Esophagus (tissue), 2 donors: Measurements from ENCODE around the gene DCC. TPM values are rescaled to one million over a fixed set of nuclear protein-coding genes. Genes with fewer than 3 reads are reported as not detected.

Experiments
- H3K27ac ChIP-seq, 2 donors: one replicate each; pipeline ENCODE4 v1.5.1; 2013; ENCODE audit warnings: low read depth in 2 of 2, mild to moderate bottlenecking in 2 of 2, inconsistent platforms in 1 of 2, low read length in 1 of 2, moderate library complexity in 1 of 2
- H3K27me3 ChIP-seq, 2 donors: one replicate each; pipeline ENCODE4 v1.6.1; 2013; ENCODE audit warnings: low read length in 2 of 2, control low read depth in 1 of 2, mild to moderate bottlenecking in 1 of 2; ENCODE audit not compliant: insufficient read depth in 2 of 2, control insufficient read depth in 1 of 2
- H3K36me3 ChIP-seq, 2 donors: one replicate each; pipeline ENCODE4 v1.6.1; 2013; ENCODE audit warnings: low read length in 1 of 2; ENCODE audit not compliant: control insufficient read depth in 2 of 2, insufficient read depth in 2 of 2
- H3K4me1 ChIP-seq, 2 donors: one replicate each; pipeline ENCODE4 v1.6.1; 2013; ENCODE audit warnings: low read length in 1 of 2; ENCODE audit not compliant: control insufficient read depth in 2 of 2, insufficient read depth in 2 of 2
- H3K4me3 ChIP-seq, 2 donors: one replicate each; pipeline ENCODE4 v1.5.1; 2013; ENCODE audit warnings: low read length in 2 of 2, mild to moderate bottlenecking in 2 of 2, low read depth in 1 of 2, moderate library complexity in 1 of 2
- H3K9me3 ChIP-seq, 2 donors: one replicate each; pipeline ENCODE4 v1.6.1; 2013; ENCODE audit warnings: mild to moderate bottlenecking in 2 of 2, low read depth in 1 of 2, low read length in 1 of 2, moderate library complexity in 1 of 2; ENCODE audit not compliant: control insufficient read depth in 2 of 2, insufficient read depth in 1 of 2
- WGBS, 2 donors: extraction: QIAGEN DNeasy Blood & Tissue Kit; methylation state at CpG; one replicate each; pipeline ENCODE4 v1.1.7; 2013; 5-methylcytosine and 5-hydroxymethylcytosine counted together
- polyA plus RNA-seq, 2 donors: library from polyadenylated mRNA; stranded (reverse); fragments of 200-250 nt; gene quantifications; one replicate each; pipeline ENCODE4 v1.2.3, GENCODE V29; 2013
- donor health status: healthy with polysubstance abuse.
- donor health status: Bipolar disorder and iron deficiency.

The DCC gene
- polyA plus RNA-seq, 2 donors: not detected

- Histone ChIP-seq H3K27me3 (no peaks in the 10 kb centered on the region), H3K36me3 (no peaks in the 10 kb centered on the region), H3K9me3 (no peaks in the 10 kb centered on the region), H3K27ac (no peak overlapping the region), H3K4me1 (no peaks in the 10 kb centered on the region), H3K4me3 (no peak overlapping the region)
- WGBS, 2 donors: 33 to 34% methylated on average over 3 of the region's 3 CpGs
Observed at GRCh38 chr18:52499644-52500043, 159.6 kb downstream of the DCC start.

GRCh38 chr18:52504589-52504988 lies 164.6 kb downstream of the DCC start:
- H3K27ac ChIP-seq: no peak overlapping the region
- no peaks in the 10 kb centered on the region for H3K27me3 ChIP-seq
- H3K36me3 ChIP-seq: no peaks in the 10 kb centered on the region
- H3K4me3 ChIP-seq: no peak overlapping the region
- H3K4me1 ChIP-seq: no peaks in the 10 kb centered on the region
- WGBS, 2 donors: 71 to 78% methylated on average over 5 of the region's 5 CpGs
- peaks cover 0 to 2% of the 10 kb centered on the region in 2 donors for H3K9me3 ChIP-seq

GRCh38 chr18:52510139-52510538 lies 170.1 kb downstream of the DCC start:
- Histone ChIP-seq H3K27ac (no peak overlapping the region), H3K9me3 (peaks cover 0 to 3% of the 10 kb centered on the region in 2 donors), H3K36me3 (no peaks in the 10 kb centered on the region), H3K27me3 (no peaks in the 10 kb centered on the region), H3K4me1 (no peaks in the 10 kb centered on the region), H3K4me3 (no peak overlapping the region)
- 79 to 80% methylated on average over 3 of the region's 3 CpGs for WGBS, 2 donors

GRCh38 chr18:52518086-52518485 lies 178.1 kb downstream of the DCC start:
- WGBS, 2 donors: 70 to 76% methylated on average over 2 of the region's 2 CpGs
- no peak overlapping the region for H3K27ac ChIP-seq
- H3K4me1 ChIP-seq: no peaks in the 10 kb centered on the region
- no peaks in the 10 kb centered on the region for H3K27me3 ChIP-seq
- no peaks in the 10 kb centered on the region for H3K9me3 ChIP-seq
- H3K4me3 ChIP-seq: no peak overlapping the region
- H3K36me3 ChIP-seq: no peaks in the 10 kb centered on the region

GRCh38 chr18:52519021-52519420 lies 179.0 kb downstream of the DCC start:
- Histone ChIP-seq H3K4me3 (no peak overlapping the region), H3K36me3 (no peaks in the 10 kb centered on the region), H3K27ac (no peak overlapping the region), H3K4me1 (no peaks in the 10 kb centered on the region), H3K9me3 (no peaks in the 10 kb centered on the region), H3K27me3 (no peaks in the 10 kb centered on the region)
- 26 to 54% methylated on average over 1 of the region's 1 CpG for WGBS, 2 donors

- H3K9me3 ChIP-seq: no peaks in the 10 kb centered on the region
- no peaks in the 10 kb centered on the region for H3K27me3 ChIP-seq
- 28 to 33% methylated on average over 1 of the region's 1 CpG for WGBS, 2 donors
- H3K4me3 ChIP-seq: no peak overlapping the region
- H3K27ac ChIP-seq: no peak overlapping the region
- no peaks in the 10 kb centered on the region for H3K4me1 ChIP-seq
- no peaks in the 10 kb centered on the region for H3K36me3 ChIP-seq
Observed at GRCh38 chr18:52523566-52523965, 183.6 kb downstream of the DCC start.

- H3K4me1 ChIP-seq: no peaks in the 10 kb centered on the region
- no peaks in the 10 kb centered on the region for H3K27me3 ChIP-seq
- WGBS, 2 donors: 84 to 92% methylated on average over 2 of the region's 2 CpGs
- H3K36me3 ChIP-seq: no peaks in the 10 kb centered on the region
- no peak overlapping the region for H3K4me3 ChIP-seq
- no peak overlapping the region for H3K27ac ChIP-seq
- no peaks in the 10 kb centered on the region for H3K9me3 ChIP-seq
Observed at GRCh38 chr18:52531836-52532235, 191.8 kb downstream of the DCC start.

- Histone ChIP-seq H3K4me3 (no peak overlapping the region), H3K27ac (no peak overlapping the region), H3K36me3 (no peaks in the 10 kb centered on the region), H3K9me3 (no peaks in the 10 kb centered on the region), H3K27me3 (no peaks in the 10 kb centered on the region), H3K4me1 (no peaks in the 10 kb centered on the region)
- 67 to 76% methylated on average over 6 of the region's 6 CpGs for WGBS, 2 donors
Observed at GRCh38 chr18:52536039-52536438, 196.0 kb downstream of the DCC start.

- Histone ChIP-seq H3K27ac (no peak overlapping the region), H3K27me3 (no peaks in the 10 kb centered on the region), H3K36me3 (no peaks in the 10 kb centered on the region), H3K9me3 (no peaks in the 10 kb centered on the region), H3K4me1 (no peaks in the 10 kb centered on the region), H3K4me3 (no peak overlapping the region)
- WGBS, 2 donors: 43 to 47% methylated on average over 1 of the region's 1 CpG
Observed at GRCh38 chr18:52537261-52537660, 197.3 kb downstream of the DCC start.

GRCh38 chr18:52541056-52541455 lies 201.1 kb downstream of the DCC start:
- Histone ChIP-seq H3K36me3 (no peaks in the 10 kb centered on the region), H3K27me3 (no peaks in the 10 kb centered on the region), H3K9me3 (no peaks in the 10 kb centered on the region), H3K4me1 (no peaks in the 10 kb centered on the region), H3K27ac (no peak overlapping the region), H3K4me3 (no peak overlapping the region)
- WGBS, 2 donors: 94 to 97% methylated on average over 4 of the region's 4 CpGs
